K562 (cell line): Measurements from ENCODE around the gene PHTF1. TPM values are rescaled to one million over a fixed set of nuclear protein-coding genes. Genes with fewer than 3 reads are reported as not detected.

Experiments
- ATAC-seq: fragments of 200-7000 bp; cut with Tn5 transposase; 3 replicates; pipeline ENCODE4 v1.9.1; 2020; ENCODE audit warnings: moderate library complexity
- BruUV-seq: library from RNA; stranded (reverse); fragments of 400-500 nt; replicated peaks from 2 replicates; lab custom pipeline; 2021; lab: Mats Ljungman, UMichigan
- CTCF ChIA-PET: fragments of 300-600 bp; formaldehyde crosslinking; extraction: SDS; loops from one replicate; lab custom pipeline; 2021; ENCODE audit warnings: low intra/inter-chr PET ratio; lab: Yijun Ruan, JAX
- POLR2A ChIA-PET: fragments of 300-600, 350-650 bp; sonication (Branson Sonifier 250); formaldehyde crosslinking; extraction: SDS; loops from one replicate; lab custom pipeline; 2021; ENCODE audit warnings: antibody characterized with exemption, inconsistent platforms; lab: Yijun Ruan, JAX
- DNase-seq, 4 experiments: peaks; one replicate each; pipeline versions ENCODE4 v3.0.0 to v3.0.0-alpha.2; 2011 to 2018; ENCODE audit warnings: low spot score in 3 of 4, mixed read lengths in 3 of 4; ENCODE audit errors: extremely low read depth in 1 of 4
- FAIRE-seq: peaks from 2 replicates; lab custom pipeline; 2011; peaks lifted over from hg19 to GRCh38; lab: Jason Lieb, UNC
- H2AFZ ChIP-seq: 2 replicates; pipeline ENCODE4 v1.6.0; 2011; ENCODE audit warnings: low read depth, low read length, control low read depth, inconsistent platforms
- H3K27ac ChIP-seq: fragments of 200-600 bp; 3 replicates; pipeline ENCODE4 v1.8.0; 2011; ENCODE audit warnings: low read depth, mild to moderate bottlenecking, control low read depth, inconsistent platforms, low read length, moderate library complexity, mixed read lengths; ENCODE audit errors: extremely low read depth
- H3K27me3 ChIP-seq, 2 experiments: fragments of 300-600 bp in 1 of 2; 2 replicates in 1 of 2; 3 replicates in 1 of 2; pipeline versions ENCODE4 v1.6.0 to v1.8.0; 2011; ENCODE audit warnings: inconsistent platforms in 2 of 2, low read length in 2 of 2, mild to moderate bottlenecking in 1 of 2, mixed read lengths in 1 of 2, moderate library complexity in 1 of 2; ENCODE audit not compliant: control insufficient read depth in 2 of 2, insufficient read depth in 2 of 2
- H3K36me3 ChIP-seq: fragments of 300-600 bp; 3 replicates; pipeline ENCODE4 v1.8.0; 2011; ENCODE audit warnings: mild to moderate bottlenecking, low read length, inconsistent platforms; ENCODE audit not compliant: control insufficient read depth, insufficient read depth
- H3K4me1 ChIP-seq, 2 experiments: fragments of 200-600 bp in 1 of 2; replicated peaks in 1 of 2; 2 replicates in 1 of 2; 3 replicates in 1 of 2; pipeline versions ENCODE4 v1.5.1 to v1.8.0; 2011; ENCODE audit warnings: inconsistent platforms in 2 of 2, low read length in 2 of 2, mild to moderate bottlenecking in 1 of 2, mixed read lengths in 1 of 2, moderate library complexity in 1 of 2; ENCODE audit not compliant: control insufficient read depth in 2 of 2, insufficient read depth in 2 of 2
- H3K4me2 ChIP-seq: 2 replicates; pipeline ENCODE4 v1.6.1; 2011; ENCODE audit warnings: low read length, control low read depth, inconsistent platforms, mixed read lengths; ENCODE audit not compliant: insufficient read depth
- H3K4me3 ChIP-seq: fragments of 200-600 bp; sonication (generic), shearing (Covaris generic); 2 replicates; pipeline ENCODE4 v1.5.1; 2016; ENCODE audit warnings: control low read depth, inconsistent platforms
- H3K79me2 ChIP-seq: fragments of 200-600 bp; 3 replicates; pipeline ENCODE4 v1.8.0; 2011; ENCODE audit warnings: low read length, inconsistent platforms; ENCODE audit not compliant: control insufficient read depth, insufficient read depth
- H3K9ac ChIP-seq, 2 experiments: 2 replicates each; pipeline versions ENCODE4 v1.6.0 to v1.6.1; 2011; ENCODE audit warnings: low read depth in 2 of 2, low read length in 2 of 2, control low read depth in 1 of 2, inconsistent platforms in 1 of 2, mild to moderate bottlenecking in 1 of 2, mixed read lengths in 1 of 2; ENCODE audit not compliant: insufficient read depth in 1 of 2
- H3K9me1 ChIP-seq: one replicate; pipeline ENCODE4 v1.6.0; 2011; ENCODE audit warnings: inconsistent platforms, mild to moderate bottlenecking, low read length, moderate library complexity; ENCODE audit not compliant: control insufficient read depth, insufficient read depth
- H3K9me3 ChIP-seq: replicated peaks from 2 replicates; pipeline ENCODE4 v1.5.1; 2011; ENCODE audit warnings: low read depth, low read length, inconsistent platforms; ENCODE audit not compliant: control insufficient read depth, insufficient read depth
- H4K20me1 ChIP-seq: replicated peaks from 2 replicates; pipeline ENCODE4 v1.6.1; 2011; ENCODE audit warnings: low read length, inconsistent platforms, mixed read lengths; ENCODE audit not compliant: control insufficient read depth, insufficient read depth
- COPS2 ChIP-seq: fragments of 450-650 bp; conservative IDR thresholded peaks from 2 replicates; pipeline ENCODE4 v1.6.1; 2016; ENCODE audit warnings: mild to moderate bottlenecking, moderate library complexity
- HINFP ChIP-seq: fragments of 450-650 bp; conservative IDR thresholded peaks from 2 replicates; pipeline ENCODE4 v1.6.1; 2016; ENCODE audit warnings: missing genetic modification characterization, low read depth, mild to moderate bottlenecking, control low read depth, missing compliant biosample characterization
- NCOR1 ChIP-seq: fragments of 450-650 bp; IDR thresholded peaks from 2 replicates; pipeline ENCODE4 v1.6.1; 2016; ENCODE audit warnings: mild to moderate bottlenecking, moderate library complexity
- PBX2 ChIP-seq, 2 experiments: IDR thresholded peaks in 1 of 2; conservative IDR thresholded peaks in 1 of 2; 2 replicates each; pipeline ENCODE4 v1.6.1; 2016; ENCODE audit warnings: low read depth in 2 of 2, mild to moderate bottlenecking in 1 of 2, missing compliant biosample characterization in 1 of 2, missing genetic modification characterization in 1 of 2, moderate library complexity in 1 of 2
- RBM39 ChIP-seq: fragments of 200-400 bp; formaldehyde crosslinking; optimal IDR thresholded peaks from 2 replicates; pipeline ENCODE3; 2018; ENCODE audit warnings: low read depth, low read length
- RERE ChIP-seq: sonication (generic); formaldehyde crosslinking; IDR thresholded peaks from 2 replicates; pipeline ENCODE4 v1.8.0; 2023; ENCODE audit warnings: missing genetic modification reagents, mild to moderate bottlenecking, borderline replicate concordance
- STAG1 ChIP-seq: sonication (generic); formaldehyde crosslinking; IDR thresholded peaks from 2 replicates; pipeline ENCODE4 v1.5.0; 2020; ENCODE audit warnings: missing genetic modification reagents, borderline replicate concordance
- TBP ChIP-seq: optimal IDR thresholded peaks from 2 replicates; pipeline ENCODE3; 2011; ENCODE audit warnings: low read depth, low read length, improper control_type of control experiment
- ZBTB1 ChIP-seq: sonication (generic); formaldehyde crosslinking; IDR thresholded peaks from 2 replicates; pipeline ENCODE4 v1.8.1; 2023; ENCODE audit warnings: missing genetic modification reagents, low read depth, mild to moderate bottlenecking, borderline replicate concordance
- WGBS: fragments of 100-300 bp; shearing (Covaris generic); methylation state at CpG from one replicate; pipeline ENCODE4 v1.1.6; 2016; ENCODE audit warnings: low coverage, mixed read lengths; ENCODE audit not compliant: insufficient coverage; ENCODE audit errors: missing lambda C conversion rate; 5-methylcytosine and 5-hydroxymethylcytosine counted together
- in situ Hi-C: fragments of 300-500 bp; cut with MboI; formaldehyde crosslinking; loops from 4 replicates; pipeline ENCODE4 v1.15.0; 2018; ENCODE audit warnings: inconsistent platforms, mixed read lengths
- intact Hi-C: fragments of 100-400 bp; cut with micrococcal nuclease; formaldehyde crosslinking; loops from 2 replicates; pipeline ENCODE4 v1.14.2; 2022
- polyA plus RNA-seq, 8 experiments: library from polyadenylated mRNA; depleted of rRNA in 4 of 8; stranded (reverse) in 5 of 8; unstranded in 3 of 8; fragments of >200 nt; fragmentation: Nextera tagmentation in 2 of 8; fragmentation: Illumina TruSeq in 1 of 8; extraction: Ambion mirVana in 2 of 8; extraction: Trizol in 1 of 8; gene quantifications; 2 replicates each; pipeline versions ENCODE4 v1.2.1 to v1.2.3, GENCODE V29; 2011 to 2014; ENCODE audit warnings: inconsistent platforms in 1 of 8, missing spikeins in 1 of 8
- total RNA-seq, 7 experiments: library from RNA; depleted of rRNA in 6 of 7; stranded (reverse); fragments of >200 nt in 6 of 7; fragmentation: Illumina TruSeq in 2 of 7; extraction: Trizol in 2 of 7; gene quantifications; 2 replicates each; pipeline versions ENCODE4 v1.2.1 to v1.2.3, GENCODE V29; 2011 to 2021; ENCODE audit warnings: low replicate concordance in 1 of 7

PHTF1 gene
- total and polyA plus RNA-seq, 9 of the 15 experiments (the other 6 are each of a cell fraction or from before 2014, with no cell fraction given), result 8.4 to 36.2 (median 23.0) TPM

GRCh38 chr1:113765306-113766230, 6.3 kb upstream of the PHTF1 start (continued):
- TF ChIP-seq HINFP (tag) (no peak), NCOR1 (no peak), TBP (no peak), ZBTB1 (no peak), STAG1 (no peak), COPS2 (no peak)

GRCh38 chr1:113763661-113764060, 4.4 kb upstream of the PHTF1 start:
- Histone ChIP-seq H3K4me3 (no peak overlapping the region), H3K27ac (no peak overlapping the region), H3K4me1 (peaks cover 5 to 16% of the 10 kb centered on the region in 2 experiments; a peak in 3 of 5 replicates), H3K27me3 (no peaks in the 10 kb centered on the region), H2AFZ (no peak overlapping the region), H3K36me3 (peaks cover 52% of the 10 kb centered on the region), H3K4me2 (no peak overlapping the region), H3K79me2 (peaks cover under 1% of the 10 kb centered on the region; the same call in 2 of the 3 replicates), H3K9me1 (no peaks in the 10 kb centered on the region), H4K20me1 (no peaks in the 10 kb centered on the region), H3K9me3 (no peaks in the 10 kb centered on the region), H3K9ac (no peak overlapping the region)
- intact Hi-C loops (no loop called here), in situ Hi-C loops (no loop called here)
- FAIRE-seq (no peak), ATAC-seq (no peak), DNase-seq (no peak)
- 76% methylated on average over 2 of the region's 2 CpGs for WGBS
- CTCF ChIA-PET, result no interaction called here
- BruUV-seq, result no TSS peak
- POLR2A ChIA-PET, result interaction anchor here (1.1 kb wide), 1 partner anchor 49 kb away, joined by 5 read pairs; the partner anchor contains the start of gene RSBN1
- TF ChIP-seq RBM39 (no peak), RERE (CRISPR knock-in tag) (no peak), PBX2 (CRISPR knock-in tag; IDR thresholded peaks at IDR 0.05; ENCODE audit: low read depth) (no peak), PBX2 (tag; conservative IDR thresholded peaks at IDR 0.05; ENCODE audit: low read depth) (no peak)
